ENCODE data around the gene C1orf116.

C1orf116 gene

DNA sequence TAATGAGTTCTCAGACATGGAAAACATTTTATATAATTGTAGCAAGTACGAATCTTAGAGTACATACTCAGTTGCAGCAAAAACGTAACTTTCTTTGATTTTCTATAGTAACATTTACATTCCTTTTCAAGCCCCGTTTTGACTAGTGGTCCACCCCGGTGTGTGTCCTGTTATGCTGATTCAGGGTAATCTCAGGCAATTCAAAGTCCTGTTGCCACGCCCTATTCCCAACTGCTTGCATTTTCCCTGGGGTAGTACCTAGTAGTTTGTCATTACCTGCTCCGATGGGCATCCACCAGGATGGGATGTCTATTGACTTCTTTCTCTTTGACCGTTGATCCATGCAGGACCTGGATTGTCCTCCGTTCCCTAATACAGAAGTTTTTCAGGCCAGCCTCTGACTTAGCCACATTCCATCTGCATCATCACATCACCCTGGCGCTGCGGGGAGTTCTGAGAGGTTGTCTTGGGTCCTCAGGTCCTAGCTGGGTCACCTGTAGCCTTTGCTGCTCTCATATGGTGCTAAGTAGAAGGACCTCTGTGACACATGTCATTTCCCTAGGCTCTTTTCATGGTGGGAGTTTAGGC, 47.3 kb downstream of the C1orf116 start:
- DNase-seq = no peak

DNA sequence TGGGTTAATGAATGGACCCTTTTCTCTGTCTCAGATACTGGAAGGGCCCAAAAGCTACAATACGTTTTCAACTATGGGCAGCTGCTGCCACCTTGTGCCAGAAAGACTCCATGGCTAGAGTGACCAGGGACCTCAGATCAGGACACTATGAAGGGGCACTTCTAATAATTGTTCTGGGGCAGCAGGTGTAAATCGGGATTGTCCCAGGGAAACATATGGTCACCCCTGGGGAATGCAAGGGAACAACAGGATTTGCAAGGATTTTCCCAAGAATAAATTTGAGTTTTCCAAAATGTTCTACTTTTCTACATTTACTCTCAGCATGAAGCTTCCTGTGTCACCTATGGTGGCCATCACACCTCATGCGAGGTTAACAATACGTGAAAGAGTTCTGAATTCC, 50.3 kb downstream of the C1orf116 start:
- peak; percentile 61 for DNase-seq

DNA sequence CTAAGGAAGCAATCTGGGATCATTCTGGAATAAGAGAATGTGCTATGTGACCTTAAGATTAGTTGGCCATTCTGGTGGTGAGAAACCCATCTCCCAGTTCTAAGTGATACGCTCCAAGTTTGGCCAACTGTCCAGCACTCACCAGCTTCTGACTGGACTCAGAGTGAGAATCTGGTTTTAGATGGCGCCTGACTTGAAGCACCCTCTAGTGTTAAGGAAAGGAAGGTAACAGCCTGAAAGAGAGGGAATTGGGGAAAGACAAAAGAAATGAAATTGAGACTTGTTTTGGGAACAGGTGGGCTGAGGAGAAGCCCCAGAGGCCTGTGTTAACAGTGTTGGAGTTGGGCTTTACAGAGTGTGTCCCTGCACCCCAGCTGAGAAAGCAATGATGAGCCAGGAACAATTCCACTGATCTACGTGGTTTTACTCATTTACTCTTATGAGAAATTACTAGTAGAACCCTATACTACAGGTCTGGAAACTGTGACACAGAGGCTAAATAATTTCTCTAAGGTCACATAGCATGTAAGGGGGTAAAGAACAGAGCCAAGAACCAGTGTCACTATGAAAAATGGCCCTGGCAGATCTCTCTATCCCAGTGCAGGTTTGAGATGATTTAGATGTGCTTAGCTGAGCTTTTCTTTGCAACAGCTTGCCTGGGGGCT, 53.0 kb downstream of the C1orf116 start:
- no peak for DNase-seq

DNA sequence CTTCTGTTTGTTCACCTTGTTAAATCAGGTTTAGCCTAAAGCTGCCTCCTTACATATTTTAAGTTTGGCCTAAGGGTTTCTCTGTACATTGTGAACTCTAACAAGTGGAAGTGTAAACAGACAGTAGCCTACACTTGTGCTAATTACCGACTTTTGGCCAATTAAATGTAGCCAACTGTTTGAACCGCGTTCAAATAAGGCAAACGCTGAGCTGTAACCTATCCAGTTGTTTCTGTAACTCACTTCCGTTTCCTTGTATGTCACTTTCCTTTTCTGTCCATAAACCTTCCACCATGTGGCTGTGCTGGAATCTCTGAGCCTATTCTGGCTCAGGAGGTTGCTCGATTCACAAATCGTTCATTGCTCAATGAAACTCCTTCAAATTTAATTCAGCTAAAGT, 54.3 kb downstream of the C1orf116 start:
- no peak for DNase-seq

DNA sequence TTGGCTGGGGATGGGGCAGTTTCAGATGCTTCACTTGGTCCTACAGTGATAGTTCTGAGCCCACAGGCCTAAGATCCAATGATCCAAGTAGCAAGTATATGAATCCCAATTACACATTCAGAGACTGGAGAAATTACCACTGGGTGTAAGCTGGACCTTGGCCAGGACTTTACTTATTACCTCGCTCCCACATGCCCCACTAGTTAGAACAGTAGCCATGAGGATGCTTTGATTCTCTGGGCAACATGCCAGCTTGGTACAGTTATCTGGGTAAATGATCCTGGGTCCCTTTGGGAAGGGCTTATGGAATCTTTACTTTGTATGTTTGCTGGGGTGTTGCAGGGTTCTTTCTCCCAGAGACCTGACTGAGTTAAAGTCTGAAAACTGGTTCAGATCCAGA, 57.2 kb downstream of the C1orf116 start:
- no peak for DNase-seq

DNA sequence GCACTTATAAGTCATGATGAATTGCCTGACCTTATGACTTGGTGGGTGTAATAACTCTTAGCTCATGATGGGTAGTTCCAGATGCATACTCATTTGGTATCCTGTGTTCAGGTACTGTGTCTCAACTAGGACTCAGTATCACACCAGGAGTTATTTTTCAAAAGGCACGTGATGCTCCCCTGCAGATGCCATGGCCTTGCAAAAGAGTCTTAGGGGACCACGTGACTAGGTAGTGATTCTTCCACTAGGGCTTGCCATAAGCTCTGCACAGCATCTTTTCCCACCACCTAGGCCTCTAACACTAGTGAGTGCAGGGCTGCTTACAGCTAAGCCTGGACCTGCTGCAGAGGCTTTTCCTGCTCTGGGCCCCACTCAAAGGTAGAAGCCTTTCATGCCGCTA, 58.4 kb downstream of the C1orf116 start:
- no peak for DNase-seq

DNA sequence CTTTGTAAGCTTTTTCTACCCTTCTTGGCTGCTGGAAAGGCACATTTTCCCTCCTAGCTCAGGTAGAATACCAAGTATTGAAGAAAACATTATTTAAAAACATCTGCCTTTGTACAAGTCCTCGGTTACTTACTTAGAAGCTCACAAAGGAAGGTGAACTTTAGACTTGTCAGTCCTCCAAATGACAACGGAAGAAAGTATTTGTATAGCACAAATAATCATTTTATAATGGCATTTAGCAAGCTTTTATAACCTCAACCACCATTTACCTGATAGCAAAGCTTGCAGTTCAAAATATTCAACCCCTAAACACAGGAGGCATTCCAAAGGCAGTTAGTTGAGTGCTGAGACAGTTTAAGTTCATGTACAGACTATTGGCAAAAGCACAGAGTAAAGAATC, 59.8 kb downstream of the C1orf116 start:
- no peak for DNase-seq

DNA sequence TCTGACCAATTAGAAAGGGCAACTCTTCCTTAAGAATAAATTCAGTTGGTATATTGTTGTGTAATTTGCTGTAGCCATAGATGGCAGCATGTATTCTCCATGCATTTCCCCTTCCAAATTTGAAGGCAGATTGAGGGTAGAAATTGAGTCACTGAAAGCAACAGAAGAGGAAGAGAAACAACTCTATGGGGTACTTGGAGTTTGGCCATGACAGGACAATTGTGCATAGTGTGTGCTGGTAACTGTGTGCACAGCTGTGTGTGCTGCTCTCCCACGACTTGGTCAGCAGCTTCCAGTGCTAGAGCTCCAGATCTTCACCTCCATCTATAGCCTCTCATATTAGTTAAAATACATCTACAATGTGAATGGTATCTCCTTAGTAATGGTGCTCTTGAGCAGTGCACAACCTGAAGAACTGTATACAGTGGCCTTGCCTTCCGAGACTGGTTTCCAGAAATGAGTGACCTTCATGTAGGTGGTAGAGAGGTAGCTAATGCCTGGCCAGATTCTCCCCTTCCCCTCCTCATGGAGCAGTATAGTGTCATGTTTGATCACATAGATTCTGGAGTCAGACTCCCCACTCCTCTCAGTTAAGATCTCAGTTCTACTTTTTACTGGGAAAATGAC, 61.4 kb downstream of the C1orf116 start:
- no peak for DNase-seq

DNA sequence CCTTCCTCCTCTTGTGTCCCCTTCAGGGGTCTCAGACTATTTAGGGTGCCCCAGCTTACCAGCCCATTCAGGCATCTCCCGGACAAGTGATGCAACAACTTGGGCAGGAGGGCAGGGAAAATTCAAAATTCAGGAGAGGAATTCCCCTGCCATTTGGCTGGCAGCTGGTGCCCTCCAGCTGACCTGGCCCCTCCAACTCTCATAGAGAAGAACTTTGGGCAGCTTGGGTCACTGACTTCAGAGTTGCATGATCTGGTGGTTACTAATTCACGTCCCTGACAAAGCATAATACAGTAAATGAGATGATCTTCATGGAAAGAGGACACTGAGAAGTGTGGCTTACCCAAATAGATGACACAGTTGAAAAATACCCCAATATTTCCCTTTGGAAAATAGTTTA, 62.1 kb downstream of the C1orf116 start, which contains the start of gene FCAMR:
Gene FCAMR, minus strand, starts transcription at position 15 of the 400 bp plus-strand sequence. CDS start 335 bp downstream, outside the sequence.
- no peak for DNase-seq

DNA sequence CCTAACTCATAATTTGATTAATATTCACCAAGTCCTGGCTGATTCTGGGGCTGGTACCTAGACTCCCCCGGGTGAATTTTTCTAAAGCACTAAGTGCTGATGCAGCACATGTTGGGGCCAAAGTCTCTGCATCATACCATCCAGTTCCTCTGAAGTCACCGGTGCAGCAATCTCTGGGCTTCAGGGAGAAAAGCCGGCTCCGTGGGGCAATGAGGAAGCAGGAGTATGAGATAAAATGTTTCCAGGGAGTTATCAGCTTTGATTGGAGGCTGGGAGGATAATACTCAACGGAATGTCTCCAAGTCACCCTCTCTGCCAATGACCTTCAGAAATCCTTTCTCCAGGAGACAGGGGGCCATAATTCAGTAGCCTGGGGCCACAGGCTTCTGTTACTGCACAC, 63.5 kb downstream of the C1orf116 start:
- no peak for DNase-seq
